ENCODE data around the gene ERN1.
"Not testable (repeated sequence)": the region's sequence is repeated elsewhere in the genome, so short reads cannot be mapped to it uniquely, and the experiment has no call there.

Gene ERN1

GRCh38 chr17:64008346-64008745 is 121.6 kb downstream of the ERN1 start:
- TF ChIP-seq CTCF (conservative IDR thresholded peaks at IDR 0.05; ENCODE audit: low read depth, low read length), result no peak

GRCh38 chr17:64007838-64008282 is 122.1 kb downstream of the ERN1 start:
- no peak for DNase-seq (ENCODE audit: low read depth)
- TF ChIP-seq CTCF (conservative IDR thresholded peaks at IDR 0.05; ENCODE audit: low read depth, low read length), result no peak
- H3K4me3 ChIP-seq (ENCODE audit: low read length), result no peak overlapping the region

More at GRCh38 chr17:64008346-64008745, 121.6 kb downstream of the ERN1 start:
- DNase-seq (ENCODE audit: low read depth), result no peak
- H3K4me3 ChIP-seq (ENCODE audit: low read length), result no peak overlapping the region

- DNase-seq (ENCODE audit: low read depth); H3K4me3 ChIP-seq (ENCODE audit: low read length): not testable (repeated sequence)
Measured at GRCh38 chr17:64007089-64007837, 122.7 kb downstream of the ERN1 start.

GRCh38 chr17:64006361-64007088 is 123.4 kb downstream of the ERN1 start:
- no peak overlapping the region for H3K4me3 ChIP-seq (ENCODE audit: low read length)
- DNase-seq (ENCODE audit: low read depth), result no peak
- TF ChIP-seq CTCF (conservative IDR thresholded peaks at IDR 0.05; ENCODE audit: low read depth, low read length), result no peak

GRCh38 chr17:64005734-64006167 is 124.2 kb downstream of the ERN1 start:
- no peak overlapping the region for H3K4me3 ChIP-seq (ENCODE audit: low read length)
- DNase-seq (ENCODE audit: low read depth), result no peak
- no peak for TF ChIP-seq CTCF (conservative IDR thresholded peaks at IDR 0.05; ENCODE audit: low read depth, low read length)

- DNase-seq (ENCODE audit: low read depth), result no peak
- no peak for TF ChIP-seq CTCF (conservative IDR thresholded peaks at IDR 0.05; ENCODE audit: low read depth, low read length)
- H3K4me3 ChIP-seq (ENCODE audit: low read length), result no peak overlapping the region
Measured at GRCh38 chr17:64004903-64005733, 124.8 kb downstream of the ERN1 start.

GRCh38 chr17:64004218-64004770 is 125.7 kb downstream of the ERN1 start:
- no peak overlapping the region for H3K4me3 ChIP-seq (ENCODE audit: low read length)
- no peak for TF ChIP-seq CTCF (conservative IDR thresholded peaks at IDR 0.05; ENCODE audit: low read depth, low read length)
- DNase-seq (ENCODE audit: low read depth), result no peak

Measured in retinal pigment epithelial cell (primary cell).